Measurements from ENCODE around the gene BEST2.

BEST2 gene

DNA sequence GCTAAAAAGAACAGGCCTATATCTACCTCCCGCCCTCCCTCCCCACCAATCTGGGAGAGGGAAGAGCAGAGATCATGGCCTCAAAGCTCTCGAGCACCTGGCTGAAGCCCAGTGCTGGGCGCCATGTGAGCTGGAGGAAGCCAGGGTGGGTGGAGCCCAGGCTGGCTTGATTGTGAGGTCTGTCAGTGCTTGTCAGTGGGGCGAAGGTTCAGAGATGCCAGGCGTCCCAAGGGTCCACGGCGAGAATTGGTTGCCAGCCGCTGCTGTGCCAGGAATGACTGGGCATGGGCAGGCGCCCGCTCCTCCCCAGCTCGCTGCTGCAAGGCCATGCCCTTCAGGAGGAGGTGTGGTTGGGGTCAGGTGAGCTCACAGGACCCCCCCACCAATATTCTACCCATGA lies 11.5 kb downstream of the BEST2 start:
- H3K4me3 ChIP-seq (replicated peaks in 1 of 2; ENCODE audit: low read depth in 2 of 2, low read length in 2 of 2) = no peak overlapping the region
- DNase-seq (ENCODE audit: low read depth in 2 of 2) = no peak
- TF ChIP-seq, protein P1, sequence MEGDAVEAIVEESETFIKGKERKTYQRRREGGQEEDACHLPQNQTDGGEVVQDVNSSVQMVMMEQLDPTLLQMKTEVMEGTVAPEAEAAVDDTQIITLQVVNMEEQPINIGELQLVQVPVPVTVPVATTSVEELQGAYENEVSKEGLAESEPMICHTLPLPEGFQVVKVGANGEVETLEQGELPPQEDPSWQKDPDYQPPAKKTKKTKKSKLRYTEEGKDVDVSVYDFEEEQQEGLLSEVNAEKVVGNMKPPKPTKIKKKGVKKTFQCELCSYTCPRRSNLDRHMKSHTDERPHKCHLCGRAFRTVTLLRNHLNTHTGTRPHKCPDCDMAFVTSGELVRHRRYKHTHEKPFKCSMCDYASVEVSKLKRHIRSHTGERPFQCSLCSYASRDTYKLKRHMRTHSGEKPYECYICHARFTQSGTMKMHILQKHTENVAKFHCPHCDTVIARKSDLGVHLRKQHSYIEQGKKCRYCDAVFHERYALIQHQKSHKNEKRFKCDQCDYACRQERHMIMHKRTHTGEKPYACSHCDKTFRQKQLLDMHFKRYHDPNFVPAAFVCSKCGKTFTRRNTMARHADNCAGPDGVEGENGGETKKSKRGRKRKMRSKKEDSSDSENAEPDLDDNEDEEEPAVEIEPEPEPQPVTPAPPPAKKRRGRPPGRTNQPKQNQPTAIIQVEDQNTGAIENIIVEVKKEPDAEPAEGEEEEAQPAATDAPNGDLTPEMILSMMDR (IDR thresholded peaks at IDR 0.05; ENCODE audit: low read depth, low read length) = no peak

DNA sequence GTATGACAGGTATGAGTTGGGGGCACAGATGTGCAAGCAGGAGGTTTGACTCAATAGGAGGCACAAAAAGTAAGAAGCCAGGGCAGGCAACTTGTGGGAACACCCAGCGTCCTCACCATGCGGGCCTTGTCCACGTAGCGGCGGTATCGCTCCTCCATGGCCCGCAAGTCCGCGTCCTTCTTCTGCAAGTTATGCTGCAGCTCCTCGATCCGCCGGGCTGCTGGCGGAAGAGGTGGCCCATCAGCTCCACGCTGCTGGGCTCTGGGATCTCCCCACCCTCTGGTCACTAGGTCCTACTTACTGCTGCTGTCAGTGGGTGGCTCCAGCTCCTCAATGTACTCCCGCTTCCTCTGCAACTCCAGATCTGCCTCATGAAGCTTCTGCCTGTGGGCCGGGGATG lies 13.1 kb downstream of the BEST2 start:
- H3K4me3 ChIP-seq (replicated peaks in 1 of 2; ENCODE audit: low read depth in 2 of 2, low read length in 2 of 2) = no peak overlapping the region
- DNase-seq (ENCODE audit: low read depth in 2 of 2) = no peak
- TF ChIP-seq, protein P1 (IDR thresholded peaks at IDR 0.05; ENCODE audit: low read depth, low read length) = no peak

DNA sequence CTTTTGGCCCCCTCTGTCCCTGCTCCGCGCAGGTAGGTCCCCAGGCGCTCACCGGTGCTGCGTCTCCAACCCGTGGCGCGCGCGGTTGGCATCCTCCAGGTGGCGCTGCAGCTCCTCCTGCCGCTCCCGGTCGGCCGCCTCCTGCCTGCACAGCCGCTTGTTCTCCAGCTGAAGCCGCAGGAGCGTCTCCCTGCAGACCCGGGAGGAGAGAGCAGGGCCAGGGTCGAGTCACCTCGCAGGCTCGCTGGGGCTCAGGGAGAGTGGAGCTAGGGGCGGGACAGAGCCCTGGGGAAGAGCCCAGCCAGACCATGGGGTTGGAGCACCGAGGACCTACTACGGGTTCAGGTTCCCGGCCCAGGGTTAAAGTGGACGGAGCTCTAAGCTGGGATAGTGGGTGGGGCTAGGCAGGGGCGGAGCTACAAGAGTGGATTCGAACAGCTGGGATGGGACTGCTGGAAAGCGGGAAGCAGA lies 14.5 kb downstream of the BEST2 start:
- peak; percentile 74 to 75 for DNase-seq (ENCODE audit: low read depth in 2 of 2)
- TF ChIP-seq, protein P1 (IDR thresholded peaks at IDR 0.05; ENCODE audit: low read depth, low read length) = peak; percentile 59
- H3K4me3 ChIP-seq (replicated peaks in 1 of 2; ENCODE audit: low read depth in 2 of 2, low read length in 2 of 2) = peak overlapping the region; percentile 36 to 40

DNA sequence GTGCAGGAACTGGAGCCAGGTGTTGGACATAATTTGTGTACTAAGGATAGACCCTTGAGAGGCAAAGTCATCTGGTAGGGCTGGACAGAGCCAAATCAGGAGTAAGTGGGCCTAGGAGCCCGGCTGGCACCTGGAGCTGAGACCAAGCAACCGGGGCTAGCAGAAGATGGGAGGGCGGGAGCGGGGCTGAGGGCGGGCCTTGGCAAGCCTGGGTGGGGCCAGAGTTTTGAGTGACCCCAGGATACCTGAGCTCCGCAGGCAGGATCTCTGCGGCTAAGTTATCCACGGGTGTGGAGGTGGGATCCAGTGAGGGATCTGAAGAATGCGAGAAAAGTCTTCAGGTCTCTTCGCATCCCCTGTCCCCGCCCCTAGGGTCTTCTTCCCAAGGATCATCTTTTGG lies 15.6 kb downstream of the BEST2 start:
- TF ChIP-seq, protein P1 (IDR thresholded peaks at IDR 0.05; ENCODE audit: low read depth, low read length) = no peak
- DNase-seq (ENCODE audit: low read depth in 2 of 2) = no peak
- H3K4me3 ChIP-seq (replicated peaks in 1 of 2; ENCODE audit: low read depth in 2 of 2, low read length in 2 of 2) = no peak overlapping the region

DNA sequence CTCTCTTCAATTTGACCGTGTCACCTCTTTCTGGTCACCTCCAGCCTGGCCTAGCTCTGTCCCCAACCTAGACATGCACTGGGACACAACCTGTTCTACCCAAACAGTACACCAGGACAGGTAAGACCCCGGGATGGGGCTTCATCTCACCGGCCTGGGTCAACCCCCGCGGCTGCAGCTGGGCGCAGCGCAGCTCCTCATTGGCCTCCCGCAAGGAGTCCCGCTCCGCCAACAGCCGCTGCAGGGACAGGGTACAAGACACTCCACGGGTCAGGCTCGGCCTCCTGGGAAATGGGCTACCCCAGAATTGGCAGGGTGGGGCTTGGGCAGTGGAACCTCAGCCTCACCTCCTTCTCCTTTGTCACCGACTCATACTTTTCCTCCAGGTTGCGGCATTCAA lies 16.1 kb downstream of the BEST2 start:
- no peak for DNase-seq (ENCODE audit: low read depth in 2 of 2)
- no peak overlapping the region for H3K4me3 ChIP-seq (replicated peaks in 1 of 2; ENCODE audit: low read depth in 2 of 2, low read length in 2 of 2)
- TF ChIP-seq, protein P1 (IDR thresholded peaks at IDR 0.05; ENCODE audit: low read depth, low read length) = no peak

DNA sequence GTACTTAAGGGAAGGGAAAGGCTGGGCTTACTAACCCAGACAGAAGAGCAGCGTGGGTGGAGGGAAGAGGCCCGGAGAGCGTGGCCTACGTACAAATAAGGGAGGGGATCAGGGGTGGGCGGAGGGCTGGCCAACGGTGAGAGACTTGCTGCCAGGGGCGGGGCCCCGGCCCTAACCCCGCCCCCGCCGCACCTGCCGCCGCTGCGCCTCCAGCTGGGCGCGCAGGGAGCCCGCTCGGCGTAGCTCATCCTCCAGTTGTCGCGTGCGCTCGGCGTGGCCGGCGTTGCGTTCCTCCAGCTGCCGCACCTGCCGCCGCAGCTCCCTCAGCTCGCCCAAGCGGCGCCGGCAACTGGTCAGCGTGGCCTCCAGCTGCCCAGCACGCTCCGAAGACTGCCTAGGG lies 18.1 kb downstream of the BEST2 start:
- no peak for DNase-seq (ENCODE audit: low read depth in 2 of 2)
- no peak overlapping the region for H3K4me3 ChIP-seq (replicated peaks in 1 of 2; ENCODE audit: low read depth in 2 of 2, low read length in 2 of 2)
- TF ChIP-seq, protein P1 (IDR thresholded peaks at IDR 0.05; ENCODE audit: low read depth, low read length) = no peak

DNA sequence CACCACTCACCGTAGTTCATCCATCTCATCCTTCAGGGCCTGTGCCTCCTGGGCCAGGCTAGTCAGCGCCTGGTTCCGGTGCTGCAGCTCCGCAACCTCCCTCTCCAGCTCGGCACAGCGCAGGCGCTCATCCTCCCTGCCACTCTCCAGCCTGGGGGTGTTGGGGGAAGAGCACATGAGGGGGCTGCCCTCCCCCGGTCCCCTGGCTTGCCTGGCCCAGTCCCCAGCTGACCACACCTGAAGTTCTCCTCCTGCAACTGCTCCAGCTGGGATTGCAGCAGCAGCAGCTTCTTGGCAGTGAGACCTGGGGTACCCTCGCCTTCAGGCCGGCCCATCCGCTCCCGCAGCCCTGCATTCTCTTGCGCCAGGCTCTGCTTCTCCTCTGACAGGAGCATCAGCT lies 19.3 kb downstream of the BEST2 start:
- TF ChIP-seq, protein P1 (IDR thresholded peaks at IDR 0.05; ENCODE audit: low read depth, low read length) = no peak
- H3K4me3 ChIP-seq (replicated peaks in 1 of 2; ENCODE audit: low read depth in 2 of 2, low read length in 2 of 2) = no peak overlapping the region
- no peak for DNase-seq (ENCODE audit: low read depth in 2 of 2)

Measured in cardiac fibroblast (primary cell).